D721Med (cell line): ENCODE data around the gene TRIM46.

Experiments
- DNase-seq: peaks from one replicate; pipeline ENCODE4 v3.0.0; 2011; ENCODE audit warnings: low spot score; ENCODE audit not compliant: insufficient read length
- FAIRE-seq: peaks from 2 replicates; lab custom pipeline; 2011; peaks lifted over from hg19 to GRCh38; lab: Jason Lieb, UNC
- TF ChIP-seq, protein P1 (sequence below): IDR thresholded peaks from 2 replicates; pipeline ENCODE4 v1.5.1; 2012; ENCODE audit warnings: mild to moderate bottlenecking, control low read depth; ENCODE audit not compliant: insufficient read depth; ENCODE audit errors: missing control alignments

The TRIM46 gene

DNA sequence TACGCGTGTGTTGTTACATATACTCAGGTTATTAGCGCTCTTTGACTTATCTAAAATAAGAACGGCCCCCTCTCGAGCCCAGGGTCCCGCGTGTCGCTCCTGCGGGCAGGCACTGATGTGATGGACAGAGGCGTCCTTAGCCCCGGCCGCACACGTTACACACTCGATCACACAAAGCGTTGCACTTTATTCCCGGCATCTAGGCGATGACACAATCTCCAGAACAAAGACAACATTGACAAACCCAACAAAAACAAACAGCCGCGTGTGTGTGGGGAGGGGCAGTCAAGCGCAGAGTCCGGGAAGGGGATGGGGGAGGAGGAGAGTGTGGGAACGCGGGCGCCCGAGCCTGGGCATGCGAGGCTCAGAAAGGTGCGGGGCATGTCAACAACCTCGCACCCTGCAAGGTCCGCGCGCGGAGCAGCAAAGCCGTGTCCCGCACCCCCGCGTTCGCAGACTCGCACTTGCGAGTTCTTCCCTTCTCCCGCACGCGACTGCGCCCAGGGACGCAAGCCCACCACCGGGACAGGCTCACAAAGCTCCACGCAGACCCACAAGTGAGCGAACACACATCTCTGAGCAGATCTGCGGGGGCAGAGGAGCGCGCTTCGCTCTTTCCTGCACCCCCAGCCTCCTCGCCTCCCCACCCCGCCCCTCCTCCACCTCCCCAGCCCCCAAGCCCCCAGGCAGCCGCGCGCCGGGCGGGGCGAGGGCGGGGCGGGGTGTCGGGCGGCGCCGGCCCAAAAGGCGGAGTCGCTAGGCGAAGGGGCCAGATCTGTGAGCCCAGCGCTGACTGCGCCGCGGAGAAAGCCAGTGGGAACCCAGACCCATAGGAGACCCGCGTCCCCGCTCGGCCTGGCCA is 46.3 kb upstream of the TRIM46 start, which contains the start of gene EFNA1:
Gene EFNA1, plus strand, starts transcription at position 772 of the 862 bp plus-strand sequence. CDS start 102 bp downstream, outside the sequence.
- TF ChIP-seq, protein P1, sequence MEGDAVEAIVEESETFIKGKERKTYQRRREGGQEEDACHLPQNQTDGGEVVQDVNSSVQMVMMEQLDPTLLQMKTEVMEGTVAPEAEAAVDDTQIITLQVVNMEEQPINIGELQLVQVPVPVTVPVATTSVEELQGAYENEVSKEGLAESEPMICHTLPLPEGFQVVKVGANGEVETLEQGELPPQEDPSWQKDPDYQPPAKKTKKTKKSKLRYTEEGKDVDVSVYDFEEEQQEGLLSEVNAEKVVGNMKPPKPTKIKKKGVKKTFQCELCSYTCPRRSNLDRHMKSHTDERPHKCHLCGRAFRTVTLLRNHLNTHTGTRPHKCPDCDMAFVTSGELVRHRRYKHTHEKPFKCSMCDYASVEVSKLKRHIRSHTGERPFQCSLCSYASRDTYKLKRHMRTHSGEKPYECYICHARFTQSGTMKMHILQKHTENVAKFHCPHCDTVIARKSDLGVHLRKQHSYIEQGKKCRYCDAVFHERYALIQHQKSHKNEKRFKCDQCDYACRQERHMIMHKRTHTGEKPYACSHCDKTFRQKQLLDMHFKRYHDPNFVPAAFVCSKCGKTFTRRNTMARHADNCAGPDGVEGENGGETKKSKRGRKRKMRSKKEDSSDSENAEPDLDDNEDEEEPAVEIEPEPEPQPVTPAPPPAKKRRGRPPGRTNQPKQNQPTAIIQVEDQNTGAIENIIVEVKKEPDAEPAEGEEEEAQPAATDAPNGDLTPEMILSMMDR: no peak
- DNase-seq (no peak), FAIRE-seq (no peak)

DNA sequence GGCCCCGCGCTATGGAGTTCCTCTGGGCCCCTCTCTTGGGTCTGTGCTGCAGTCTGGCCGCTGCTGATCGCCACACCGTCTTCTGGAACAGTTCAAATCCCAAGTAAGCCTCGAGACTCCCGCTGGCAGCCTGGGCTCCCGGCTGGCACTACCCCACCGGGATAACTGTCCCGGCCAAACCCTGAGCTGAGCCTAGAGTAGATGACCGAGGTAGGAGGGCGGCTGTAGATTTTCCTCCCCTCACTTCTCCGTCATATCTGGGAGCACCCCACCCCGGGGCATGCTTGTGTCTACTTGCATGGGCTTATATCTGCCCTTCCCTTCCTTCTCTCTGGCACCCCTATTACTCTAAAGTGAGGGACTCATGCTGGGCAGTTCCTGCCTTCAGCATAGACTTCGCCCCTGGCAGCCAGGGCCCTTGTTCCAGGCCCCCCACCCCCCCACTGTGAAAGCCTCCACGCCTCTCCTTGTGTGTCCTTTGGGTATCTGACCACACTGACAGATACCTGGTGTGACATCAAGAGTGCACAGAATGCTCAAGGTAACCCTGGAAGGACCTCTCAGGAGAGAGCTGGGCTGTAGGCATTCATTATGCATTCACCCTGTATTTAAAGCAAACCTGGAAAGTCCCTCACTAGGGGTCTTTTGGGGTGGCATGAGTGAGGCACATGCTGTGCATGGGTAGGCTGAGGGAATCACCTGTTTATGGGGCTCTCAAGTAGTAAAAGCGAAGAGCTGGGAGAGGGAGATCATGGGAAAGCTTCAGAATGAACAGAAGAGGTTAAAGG is 45.5 kb upstream of the TRIM46 start:
- TF ChIP-seq, protein P1: no peak
- no peak for FAIRE-seq
- DNase-seq: no peak

DNA sequence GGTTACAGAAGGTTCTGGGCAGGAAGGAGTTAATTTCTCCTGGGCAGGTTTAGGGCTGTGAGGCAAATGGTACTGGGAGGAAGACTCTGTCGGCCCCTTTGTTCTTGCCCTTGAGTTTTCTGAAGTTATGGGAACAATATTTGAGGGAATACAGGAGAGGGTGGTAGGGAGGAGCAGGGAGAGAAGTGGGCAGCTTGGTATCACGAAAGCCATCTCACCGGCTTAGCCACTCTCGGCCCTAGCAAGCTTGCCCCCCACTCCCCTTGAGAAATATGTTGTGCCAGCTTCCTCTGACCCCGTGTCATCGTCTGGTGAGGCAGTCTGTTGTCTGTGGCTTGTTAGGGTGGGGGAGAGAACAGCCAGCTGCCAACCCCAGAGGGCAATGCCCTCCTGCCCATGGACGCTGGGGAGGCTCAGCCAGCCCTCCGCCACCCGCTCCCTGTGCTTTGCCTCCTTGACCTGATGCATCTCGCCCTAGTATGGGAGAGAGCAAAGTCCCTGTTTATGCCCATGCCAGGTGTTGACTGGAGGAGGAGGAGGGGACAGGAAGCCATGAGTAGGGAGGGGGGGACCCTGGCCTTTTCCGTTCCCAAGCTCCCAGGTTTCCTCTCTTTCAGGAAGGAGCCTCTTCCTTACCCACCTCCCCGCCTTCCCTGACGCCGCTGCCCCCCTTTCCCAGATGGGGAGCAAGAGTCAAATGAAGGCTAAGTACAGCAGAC is 44.7 kb upstream of the TRIM46 start:
- TF ChIP-seq, protein P1: no peak
- DNase-seq: no peak
- no peak for FAIRE-seq

DNA sequence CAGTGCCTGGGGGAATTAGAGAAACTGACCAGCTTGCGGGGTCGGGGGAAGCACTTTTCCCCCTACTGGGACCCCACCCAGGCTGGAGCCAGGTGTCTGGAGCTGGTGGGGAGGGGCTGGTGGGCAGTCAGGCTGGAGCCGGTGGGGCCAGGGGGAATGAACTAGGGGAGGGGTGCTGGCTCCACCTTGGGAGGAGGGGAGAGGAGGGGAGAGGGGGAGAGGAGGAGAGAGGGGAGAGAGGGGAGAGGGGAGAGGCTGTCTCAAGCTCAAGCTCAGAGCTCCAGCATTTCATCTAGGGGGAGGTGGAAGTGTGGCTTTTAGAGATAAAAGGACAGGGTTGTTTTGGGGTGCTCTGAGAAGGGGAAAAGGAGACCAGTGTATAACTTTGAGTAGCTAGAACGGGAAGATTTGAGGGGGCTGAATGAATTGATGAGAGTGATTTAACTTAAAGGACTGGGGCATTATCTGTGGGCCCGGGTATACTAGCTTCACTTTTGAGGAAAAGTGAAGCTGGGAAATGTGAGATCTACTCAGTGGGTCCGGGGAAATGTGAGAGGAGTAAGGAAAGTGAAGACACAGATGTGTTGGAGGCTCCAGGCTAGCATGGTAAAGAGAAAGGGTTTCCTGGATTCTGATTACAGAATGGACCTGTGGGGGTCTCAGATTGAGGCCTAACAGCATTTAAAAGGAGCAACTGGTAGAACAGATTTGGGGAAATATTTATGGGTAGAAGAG is 43.2 kb upstream of the TRIM46 start:
- DNase-seq (no peak), FAIRE-seq (no peak)
- TF ChIP-seq, protein P1: no peak

DNA sequence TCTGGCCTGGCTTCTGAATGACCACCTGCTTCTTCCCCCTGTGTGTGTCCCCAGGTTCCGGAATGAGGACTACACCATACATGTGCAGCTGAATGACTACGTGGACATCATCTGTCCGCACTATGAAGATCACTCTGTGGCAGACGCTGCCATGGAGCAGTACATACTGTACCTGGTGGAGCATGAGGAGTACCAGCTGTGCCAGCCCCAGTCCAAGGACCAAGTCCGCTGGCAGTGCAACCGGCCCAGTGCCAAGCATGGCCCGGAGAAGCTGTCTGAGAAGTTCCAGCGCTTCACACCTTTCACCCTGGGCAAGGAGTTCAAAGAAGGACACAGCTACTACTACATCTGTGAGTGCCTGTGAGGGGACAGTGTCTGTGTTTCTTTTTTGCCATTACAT is 42.4 kb upstream of the TRIM46 start:
- TF ChIP-seq, protein P1: no peak
- no peak for FAIRE-seq
- no peak for DNase-seq

DNA sequence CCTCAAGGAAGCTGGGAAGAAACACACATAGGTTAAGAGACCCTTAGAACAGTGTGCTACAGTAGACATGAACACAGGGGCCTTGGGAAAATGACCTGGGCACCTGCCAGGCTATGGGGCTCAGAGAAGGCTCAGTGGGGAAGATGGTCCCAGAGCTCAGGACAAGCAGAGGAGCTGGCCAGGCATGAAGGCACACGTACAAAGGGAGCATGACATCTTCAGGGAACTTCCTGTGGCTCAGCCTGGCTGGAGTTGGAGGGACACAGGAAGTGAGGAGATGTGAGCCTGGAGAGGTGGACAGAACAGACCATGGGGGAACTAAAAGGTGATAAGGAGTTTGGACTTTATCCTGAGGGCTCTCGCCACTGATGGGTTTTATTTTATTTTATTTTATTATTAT is 41.8 kb upstream of the TRIM46 start:
- FAIRE-seq (no peak), DNase-seq (no peak)
- TF ChIP-seq, protein P1: no peak
